HG03103 (cell line): Measurements from ENCODE around the gene CES1.
"Not testable (repeated sequence)": the region's sequence is repeated elsewhere in the genome, so short reads cannot be mapped to it uniquely, and the experiment has no call there.

Source experiments
- ATAC-seq: cut with Tn5 transposase; IDR thresholded peaks from one replicate; pipeline ENCODE4 v1.9.1; 2021; ENCODE audit warnings: low read depth; ENCODE audit not compliant: unreplicated experiment

CES1 gene

GRCh38 chr16:55832773-55833691 lies at the start of gene CES1:
Gene CES1, minus strand, starts transcription at chr16:55833096. Its CDS starts 41 bp downstream, at chr16:55833055.
- no peak for ATAC-seq

GRCh38 chr16:55876854-55877253 lies 44.0 kb upstream of the CES1 start:
- no peak for ATAC-seq

GRCh38 chr16:55875273-55875672 lies 42.4 kb upstream of the CES1 start, which contains the start of gene CES5A:
Gene CES5A, minus strand, starts transcription at chr16:55875373. Its CDS starts 152 bp downstream, at chr16:55875221.
- no peak for ATAC-seq

- no peak for ATAC-seq
Measured at GRCh38 chr16:55873122-55873521, 40.2 kb upstream of the CES1 start.

- no peak for ATAC-seq
Measured at GRCh38 chr16:55872130-55872529, 39.2 kb upstream of the CES1 start.

GRCh38 chr16:55871411-55872038 lies 38.6 kb upstream of the CES1 start:
- ATAC-seq, result no peak

GRCh38 chr16:55868980-55869379 lies 36.1 kb upstream of the CES1 start:
- no peak for ATAC-seq

GRCh38 chr16:55868137-55868536 lies 35.2 kb upstream of the CES1 start:
- ATAC-seq, result no peak

GRCh38 chr16:55861288-55861687 lies 28.4 kb upstream of the CES1 start:
- ATAC-seq, result no peak

- not testable (repeated sequence) for ATAC-seq
Measured at GRCh38 chr16:55857650-55858049, 24.8 kb upstream of the CES1 start.

- ATAC-seq, result no peak
Measured at GRCh38 chr16:55856950-55857349, 24.1 kb upstream of the CES1 start.

GRCh38 chr16:55853114-55853513 lies 20.2 kb upstream of the CES1 start:
- ATAC-seq, result no peak

GRCh38 chr16:55849536-55849935 lies 16.6 kb upstream of the CES1 start:
- ATAC-seq, result no peak

GRCh38 chr16:55846598-55847346 lies 13.9 kb upstream of the CES1 start:
- no peak for ATAC-seq

- ATAC-seq, result no peak
Measured at GRCh38 chr16:55843105-55843395, 10.2 kb upstream of the CES1 start.

- ATAC-seq, result no peak
Measured at GRCh38 chr16:55842369-55843104, 9.6 kb upstream of the CES1 start.

- ATAC-seq, result no peak
Measured at GRCh38 chr16:55839115-55839514, 6.2 kb upstream of the CES1 start.

- ATAC-seq, result no peak
Measured at GRCh38 chr16:55836158-55836611, 3.3 kb upstream of the CES1 start.

- no peak for ATAC-seq
Measured at GRCh38 chr16:55835581-55835980, 2.7 kb upstream of the CES1 start.

- ATAC-seq, result not testable (repeated sequence)
Measured at GRCh38 chr16:55835173-55835572, 2.3 kb upstream of the CES1 start.
